GM12878 (cell line): Measurements from ENCODE around the gene ARAP1. TPM values are rescaled to one million over a fixed set of nuclear protein-coding genes. Genes with fewer than 3 reads are reported as not detected.

Source experiments
- ATAC-seq: fragments of 200-7000 bp; cut with Tn5 transposase; 3 replicates; pipeline ENCODE4 v1.9.1; 2020; ENCODE audit warnings: mild to moderate bottlenecking, moderate library complexity
- BruUV-seq: library from RNA; stranded (reverse); fragments of 400-500 nt; replicated peaks from 2 replicates; lab custom pipeline; 2021; lab: Mats Ljungman, UMichigan
- CTCF ChIA-PET: fragments of 300-600 bp; sonication (Branson Sonifier 250); formaldehyde crosslinking; extraction: SDS; loops from one replicate; lab custom pipeline; 2021; ENCODE audit warnings: inconsistent platforms; lab: Yijun Ruan, JAX
- POLR2A ChIA-PET: fragments of 350-600 bp; formaldehyde crosslinking; extraction: SDS; loops from one replicate; lab custom pipeline; 2021; ENCODE audit warnings: inconsistent platforms; lab: Charles Lee
- RAD21 ChIA-PET: fragments of 300-600 bp; sonication (Branson Sonifier 250); formaldehyde crosslinking; loops from one replicate; lab custom pipeline; 2023; ENCODE audit warnings: antibody characterized with exemption; ENCODE audit not compliant: unreplicated experiment; lab: Charles Lee
- SMC1A ChIA-PET: fragments of 300-600 bp; sonication (Branson Sonifier 250); formaldehyde crosslinking; loops from one replicate; lab custom pipeline; 2023; ENCODE audit not compliant: unreplicated experiment, uncharacterized antibody; lab: Charles Lee
- DNase-seq: peaks from one replicate; pipeline ENCODE4 v3.0.0-alpha.2; 2011; ENCODE audit warnings: low read depth, low spot score
- FAIRE-seq: peaks from 3 replicates; lab custom pipeline; 2011; peaks lifted over from hg19 to GRCh38; lab: Jason Lieb, UNC
- H2AFZ ChIP-seq: 2 replicates; pipeline ENCODE4 v1.6.0; 2011; ENCODE audit warnings: low read depth, low read length, control low read depth; ENCODE audit not compliant: control insufficient read depth
- H3K27ac ChIP-seq: 2 replicates; pipeline ENCODE4 v1.5.1; 2011; ENCODE audit warnings: control low read depth; ENCODE audit not compliant: control insufficient read depth, insufficient read depth
- H3K27me3 ChIP-seq, 2 experiments: replicated peaks in 1 of 2; 2 replicates each; pipeline versions ENCODE4 v1.6.0 to v1.6.1; 2011; ENCODE audit warnings: low read length in 1 of 2; ENCODE audit not compliant: control insufficient read depth in 2 of 2, insufficient read depth in 2 of 2
- H3K36me3 ChIP-seq, 2 experiments: 2 replicates each; pipeline ENCODE4 v1.5.1; 2011; ENCODE audit warnings: low read length in 1 of 2; ENCODE audit not compliant: control insufficient read depth in 2 of 2, insufficient read depth in 2 of 2
- H3K4me1 ChIP-seq: 2 replicates; pipeline ENCODE4 v1.6.1; 2011; ENCODE audit warnings: mild to moderate bottlenecking, low read length, moderate library complexity, mixed read lengths; ENCODE audit not compliant: control insufficient read depth, insufficient read depth
- H3K4me2 ChIP-seq: 2 replicates; pipeline ENCODE4 v1.6.0; 2011; ENCODE audit warnings: control low read depth; ENCODE audit not compliant: control insufficient read depth, insufficient read depth
- H3K4me3 ChIP-seq: fragments of 200-600 bp; sonication (generic); 2 replicates; pipeline ENCODE4 v1.5.1; 2016
- H3K79me2 ChIP-seq: 2 replicates; pipeline ENCODE4 v1.6.0; 2011; ENCODE audit warnings: low read length; ENCODE audit not compliant: control insufficient read depth, insufficient read depth
- H3K9ac ChIP-seq: 2 replicates; pipeline ENCODE4 v1.8.0; 2011; ENCODE audit warnings: low read length, control low read depth, mixed read lengths; ENCODE audit not compliant: control insufficient read depth, insufficient read depth
- H3K9me3 ChIP-seq: replicated peaks from 3 replicates; pipeline ENCODE4 v1.5.1; 2011; ENCODE audit warnings: mild to moderate bottlenecking, low read length; ENCODE audit not compliant: control insufficient read depth, insufficient read depth
- H4K20me1 ChIP-seq: 2 replicates; pipeline ENCODE4 v1.6.0; 2011; ENCODE audit not compliant: control insufficient read depth, insufficient read depth
- BCL11A ChIP-seq: IDR thresholded peaks from 2 replicates; pipeline ENCODE4 v1.6.1; 2011; ENCODE audit warnings: low read depth, low read length
- EZH2 ChIP-seq: IDR thresholded peaks from 2 replicates; pipeline ENCODE4 v1.6.1; 2012; ENCODE audit warnings: low read depth, mild to moderate bottlenecking, control low read depth, inconsistent platforms, low read length, borderline replicate concordance; ENCODE audit not compliant: control insufficient read depth
- IRF5 ChIP-seq: fragments of 450-650 bp; IDR thresholded peaks from 2 replicates; pipeline ENCODE4 v1.6.1; 2017; ENCODE audit warnings: borderline replicate concordance
- MAX ChIP-seq: IDR thresholded peaks from 2 replicates; pipeline ENCODE4 v1.6.1; 2012; ENCODE audit warnings: low read depth, low read length, improper control_type of control experiment
- PAX5 ChIP-seq: IDR thresholded peaks from 2 replicates; pipeline ENCODE4 v1.6.1; 2011; ENCODE audit warnings: low read depth, low read length, borderline replicate concordance
- POU2F2 ChIP-seq: IDR thresholded peaks from 3 replicates; pipeline ENCODE4 v1.6.1; 2011; ENCODE audit warnings: low read depth, mild to moderate bottlenecking, low read length, borderline replicate concordance
- RB1 ChIP-seq: fragments of 450-650 bp; formaldehyde crosslinking; IDR thresholded peaks from 2 replicates; pipeline ENCODE4 v1.6.1; 2017; ENCODE audit warnings: mild to moderate bottlenecking, borderline replicate concordance
- SMAD1 ChIP-seq: fragments of 450-650 bp; IDR thresholded peaks from 2 replicates; pipeline ENCODE4 v1.6.1; 2018; ENCODE audit warnings: mild to moderate bottlenecking, low read depth; ENCODE audit not compliant: partially characterized antibody
- SUZ12 ChIP-seq: fragments of 200-600 bp; sonication (generic); IDR thresholded peaks from one replicate; pipeline ENCODE4 v1.6.1; 2018; ENCODE audit warnings: antibody characterized with exemption, mild to moderate bottlenecking; ENCODE audit not compliant: unreplicated experiment
- YBX1 ChIP-seq: fragments of 450-650 bp; IDR thresholded peaks from 2 replicates; pipeline ENCODE4 v1.6.1; 2016; ENCODE audit warnings: antibody characterized with exemption
- ZBTB33 ChIP-seq: fragments of 450-650 bp; IDR thresholded peaks from 2 replicates; pipeline ENCODE4 v1.6.1; 2017; ENCODE audit warnings: mild to moderate bottlenecking
- ZNF24 ChIP-seq: fragments of 450-650 bp; IDR thresholded peaks from 2 replicates; pipeline ENCODE4 v1.6.1; 2017; ENCODE audit warnings: antibody characterized with exemption, mild to moderate bottlenecking
- ZNF592 ChIP-seq: fragments of 450-650 bp; IDR thresholded peaks from 2 replicates; pipeline ENCODE4 v1.6.1; 2017; ENCODE audit warnings: mild to moderate bottlenecking, moderate library complexity
- WGBS: methylation state at CpG from one replicate; pipeline ENCODE4 v1.1.6; 2016; ENCODE audit warnings: low lambda C conversion rate; ENCODE audit not compliant: insufficient replicate concordance, insufficient coverage; ENCODE audit errors: missing lambda C conversion rate; 5-methylcytosine and 5-hydroxymethylcytosine counted together
- in situ Hi-C: fragments of 300-500 bp; cut with MboI; formaldehyde crosslinking; loops from 9 replicates; pipeline ENCODE4 v1.14.3; 2018; ENCODE audit warnings: mixed read lengths
- intact Hi-C: fragments of 100-400 bp; cut with micrococcal nuclease; formaldehyde crosslinking; loops from one replicate; pipeline ENCODE4 v1.14.2; 2022; ENCODE audit not compliant: unreplicated experiment
- polyA plus RNA-seq, 11 experiments: library from polyadenylated mRNA; depleted of rRNA in 4 of 11; unstranded in 6 of 11; stranded (reverse) in 5 of 11; fragments of >200 nt; fragmentation: Nextera tagmentation in 4 of 11; fragmentation: Illumina TruSeq in 1 of 11; extraction: Ambion mirVana in 4 of 11; extraction: Trizol in 1 of 11; gene quantifications; 1 replicate in 1 of 11; 2 replicates in 10 of 11; pipeline versions ENCODE4 v1.2.1 to v1.2.3, GENCODE V29; 2011 to 2016; ENCODE audit warnings: inconsistent platforms in 2 of 11, missing spikeins in 2 of 11, low read depth in 1 of 11
- total RNA-seq, 4 experiments: library from RNA; depleted of rRNA in 3 of 4; stranded (reverse); fragments of >200 nt in 3 of 4; fragmentation: Illumina TruSeq in 1 of 4; extraction: Trizol in 1 of 4; gene quantifications; 2 replicates each; pipeline versions ENCODE4 v1.2.1 to v1.2.3, GENCODE V29; 2013 to 2021

The ARAP1 gene
- total and polyA plus RNA-seq, 10 of the 15 experiments (the other 5 are each of a cell fraction or from before 2014, with no cell fraction given) = 0.55 to 102 (median 51.0) TPM

- TF ChIP-seq IRF5 = no peak
- TF ChIP-seq POU2F2 = no peak
These were observed 19.3 kb upstream of the ARAP1 start (continued) for GRCh38 chr11:72771507-72771906.

- no peaks in the 10 kb centered on the region for H3K27me3 ChIP-seq
- ChIA-PET RAD21 (no interaction called here), CTCF (interaction anchor here (1.5 kb wide), 1 partner anchor 22 kb away, joined by 3 read pairs; no protein-coding TSS in a partner anchor), POLR2A (no interaction called here), SMC1A (interaction anchor here (1.1 kb wide), 1 partner anchor 9 kb away, joined by 4 read pairs; no protein-coding TSS in a partner anchor)
- in situ Hi-C loops (no loop called here), intact Hi-C loops (no loop called here)
- BruUV-seq = no TSS peak
- 85% methylated on average over 3 of the region's 3 CpGs for WGBS
- H3K79me2 ChIP-seq = no peaks in the 10 kb centered on the region
- H3K4me1 ChIP-seq = no peaks in the 10 kb centered on the region
- ATAC-seq (no peak), DNase-seq (no peak), FAIRE-seq (no peak)
- no peak overlapping the region for H3K4me2 ChIP-seq
- H2AFZ ChIP-seq = no peak overlapping the region
- H3K9ac ChIP-seq = no peak overlapping the region
- H3K4me3 ChIP-seq = no peak overlapping the region
- H3K9me3 ChIP-seq = no peaks in the 10 kb centered on the region
- no peaks in the 10 kb centered on the region for H3K36me3 ChIP-seq
- no peaks in the 10 kb centered on the region for H4K20me1 ChIP-seq
- H3K27ac ChIP-seq = no peak overlapping the region
- TF ChIP-seq YBX1 (no peak), ZNF592 (no peak), SMAD1 (no peak), BCL11A (no peak), RB1 (no peak), ZBTB33 (no peak), ZNF24 (no peak), PAX5 (no peak), MAX (no peak), EZH2 (no peak), SUZ12 (no peak)
These were observed 18.6 kb upstream of the ARAP1 start for GRCh38 chr11:72770799-72771198.
